ENCODE measurements around the gene DCAF12.

DNA sequence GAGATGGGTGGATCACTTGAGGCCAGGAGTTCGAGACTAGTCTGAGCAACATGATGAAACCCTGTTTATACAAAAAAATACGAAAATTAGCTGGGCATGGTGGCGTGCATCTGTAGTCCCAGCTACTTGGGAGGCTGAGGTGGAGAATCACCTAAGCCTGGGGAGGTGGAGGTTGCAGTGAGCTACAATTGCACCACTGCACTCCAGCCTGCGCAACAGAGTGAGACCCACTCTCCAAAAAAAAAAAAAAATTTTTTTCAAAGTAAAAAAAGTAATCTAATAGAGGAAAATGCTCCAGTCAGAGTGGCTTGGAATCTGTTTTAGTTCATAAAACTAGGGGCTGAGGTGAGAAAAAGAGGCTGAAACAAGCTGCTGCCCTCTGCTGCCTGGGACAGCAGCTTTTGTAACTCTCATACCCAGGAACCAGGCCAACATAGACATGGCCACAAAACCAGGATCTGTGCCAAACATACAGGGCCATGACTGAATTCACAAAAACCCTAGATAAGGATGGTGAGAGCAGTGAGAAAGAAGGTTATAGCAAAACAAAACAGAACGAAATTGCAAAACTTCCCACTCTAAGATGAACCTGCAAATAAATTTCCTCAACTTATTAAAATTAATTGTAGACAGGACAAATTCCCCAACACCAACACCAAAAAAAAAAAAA, 13.1 kb upstream of the DCAF12 start:
- TF ChIP-seq, protein P1, sequence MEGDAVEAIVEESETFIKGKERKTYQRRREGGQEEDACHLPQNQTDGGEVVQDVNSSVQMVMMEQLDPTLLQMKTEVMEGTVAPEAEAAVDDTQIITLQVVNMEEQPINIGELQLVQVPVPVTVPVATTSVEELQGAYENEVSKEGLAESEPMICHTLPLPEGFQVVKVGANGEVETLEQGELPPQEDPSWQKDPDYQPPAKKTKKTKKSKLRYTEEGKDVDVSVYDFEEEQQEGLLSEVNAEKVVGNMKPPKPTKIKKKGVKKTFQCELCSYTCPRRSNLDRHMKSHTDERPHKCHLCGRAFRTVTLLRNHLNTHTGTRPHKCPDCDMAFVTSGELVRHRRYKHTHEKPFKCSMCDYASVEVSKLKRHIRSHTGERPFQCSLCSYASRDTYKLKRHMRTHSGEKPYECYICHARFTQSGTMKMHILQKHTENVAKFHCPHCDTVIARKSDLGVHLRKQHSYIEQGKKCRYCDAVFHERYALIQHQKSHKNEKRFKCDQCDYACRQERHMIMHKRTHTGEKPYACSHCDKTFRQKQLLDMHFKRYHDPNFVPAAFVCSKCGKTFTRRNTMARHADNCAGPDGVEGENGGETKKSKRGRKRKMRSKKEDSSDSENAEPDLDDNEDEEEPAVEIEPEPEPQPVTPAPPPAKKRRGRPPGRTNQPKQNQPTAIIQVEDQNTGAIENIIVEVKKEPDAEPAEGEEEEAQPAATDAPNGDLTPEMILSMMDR (IDR thresholded peaks at IDR 0.05): no peak
- TF ChIP-seq POLR2A (IDR thresholded peaks at IDR 0.05) (no peak), EP300 (IDR thresholded peaks at IDR 0.05) (no peak)
